Effector CD4-positive, alpha-beta T cell (primary cell): ENCODE measurements around the gene RHBDF2.
"Not testable (repeated sequence)": the region's sequence is repeated elsewhere in the genome, so short reads cannot be mapped to it uniquely, and the experiment has no call there.

Experiments used
- DNase-seq: peaks from one replicate; pipeline ENCODE4 v3.0.0-alpha.2; 2020

The RHBDF2 gene

DNA sequence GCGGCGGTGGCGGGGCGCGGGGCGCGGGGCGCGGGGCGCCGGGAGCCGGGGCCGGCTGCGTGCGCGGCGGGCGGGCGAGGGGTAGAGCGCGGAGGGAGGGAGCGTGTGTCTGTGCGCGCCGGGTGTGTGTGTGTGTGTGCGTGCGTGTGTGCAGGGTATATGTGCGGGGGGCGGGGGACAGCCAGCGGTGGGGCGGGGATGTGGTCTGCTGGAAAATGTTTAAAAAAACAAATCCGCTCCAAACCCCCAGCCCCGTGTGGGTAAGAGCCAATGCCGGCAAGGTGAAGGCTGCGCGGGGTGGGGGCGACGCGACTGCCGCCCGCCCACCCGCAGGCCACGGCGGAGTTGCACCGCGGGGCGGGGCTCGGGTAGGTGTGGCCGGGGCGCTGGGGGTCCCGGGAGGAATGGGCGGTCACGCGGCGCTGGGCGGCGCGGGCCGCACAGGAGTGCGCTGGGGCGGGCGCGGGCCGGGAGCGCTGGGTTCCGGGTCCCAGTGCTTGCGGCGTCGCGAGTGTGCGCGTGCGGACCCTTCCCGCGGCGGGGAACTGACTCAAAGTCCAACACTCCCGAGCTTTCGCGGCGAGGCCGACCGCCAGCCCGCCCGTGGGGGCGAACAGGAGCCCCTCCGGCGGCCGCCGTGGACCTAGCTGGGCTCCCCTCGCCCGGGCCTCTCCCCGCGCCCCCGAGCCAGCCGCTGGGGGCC lies 36.5 kb upstream of the RHBDF2 start, which contains the start of gene CYGB:
Gene CYGB (minus strand): TSS at position 132 of the 703 bp plus-strand sequence. CDS start 167 bp downstream, outside the sequence.
- no peak for DNase-seq

DNA sequence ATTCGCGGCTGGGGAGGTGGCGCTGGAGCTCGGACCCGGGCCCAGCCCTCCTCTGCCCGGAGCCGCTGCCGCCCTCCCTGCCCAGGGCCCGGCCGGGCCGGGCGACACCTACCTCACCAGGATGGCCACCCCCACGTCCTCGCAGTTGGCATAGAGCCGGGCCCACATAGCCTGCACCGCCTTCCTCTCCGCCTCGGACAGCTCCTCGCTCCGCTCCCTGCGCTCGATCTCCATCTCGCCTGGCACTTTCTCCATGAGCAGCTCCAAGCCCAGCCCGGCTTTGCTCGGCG lies 36.0 kb upstream of the RHBDF2 start:
- no peak for DNase-seq

DNA sequence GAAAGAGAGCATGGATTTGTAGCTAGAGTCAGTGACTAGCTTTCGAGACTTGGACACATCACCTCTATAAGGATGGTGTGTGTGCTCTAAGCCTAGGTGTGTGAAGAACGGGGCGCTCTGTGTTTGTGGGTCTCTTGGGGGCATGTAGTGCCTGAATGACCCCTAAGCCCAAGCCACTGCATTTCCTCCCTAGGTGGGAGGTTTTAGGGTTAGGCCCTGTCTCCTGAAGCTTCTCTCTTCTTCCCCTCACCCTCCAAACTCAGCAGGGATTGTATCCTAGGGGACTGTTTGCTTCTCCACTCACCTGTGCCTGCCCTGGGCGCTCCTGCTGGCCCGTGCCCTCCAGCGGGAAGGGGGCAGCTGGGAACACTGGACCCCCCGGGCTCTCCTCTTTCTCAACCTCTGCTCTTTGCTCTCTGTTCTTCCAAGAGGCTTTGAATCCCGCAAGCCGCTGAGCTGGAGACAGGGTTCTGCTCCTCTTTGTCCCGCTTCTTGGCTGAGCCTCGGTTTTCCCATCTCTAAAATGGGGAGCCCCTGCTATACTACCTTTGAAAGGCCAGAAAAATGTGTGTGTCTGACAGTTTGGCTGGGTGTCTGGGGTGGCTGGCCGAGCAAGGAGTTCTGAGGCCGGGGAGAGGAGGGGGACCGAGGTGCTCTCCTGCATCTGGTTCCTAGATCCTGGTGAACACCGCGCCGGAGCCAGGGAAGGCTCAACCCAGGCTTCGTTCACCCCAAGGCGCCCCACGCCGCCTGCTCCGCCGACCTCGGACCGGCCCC lies 35.5 kb upstream of the RHBDF2 start:
- no peak for DNase-seq

DNA sequence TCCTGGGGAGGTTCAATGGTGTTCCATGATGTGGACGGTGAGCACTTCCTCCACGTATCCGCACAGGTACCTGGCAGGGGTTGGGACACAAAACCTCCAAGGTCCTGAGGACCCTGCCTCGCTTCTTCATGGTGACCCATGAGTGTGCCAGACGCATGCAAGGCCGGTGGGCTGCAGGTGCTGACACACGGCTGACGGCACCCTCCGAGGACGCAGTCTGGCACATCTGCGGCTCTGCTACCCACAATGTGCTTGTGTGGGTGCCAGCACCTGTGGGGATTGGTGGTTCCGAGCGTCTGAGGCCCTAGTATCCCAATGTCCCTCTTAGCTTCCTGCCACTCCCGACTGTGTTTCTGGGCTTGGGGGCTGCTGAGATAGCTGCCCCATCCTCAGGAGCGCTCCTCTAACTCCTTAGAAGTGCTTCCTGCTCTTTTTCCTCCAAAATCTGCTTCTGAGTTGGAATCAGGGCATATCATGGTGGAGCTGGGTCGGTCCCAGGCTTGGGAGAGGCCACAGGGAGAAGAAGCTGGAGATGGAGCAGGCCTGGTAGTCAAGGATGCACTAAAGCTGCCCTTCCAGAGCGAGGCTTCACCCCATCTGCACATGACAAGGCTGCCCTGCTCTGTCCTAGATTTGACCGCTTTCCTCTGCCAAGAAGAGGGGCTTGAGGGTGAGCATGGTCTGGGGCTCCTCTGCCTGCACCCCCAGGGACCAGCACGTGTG lies 34.7 kb upstream of the RHBDF2 start:
- no peak for DNase-seq

DNA sequence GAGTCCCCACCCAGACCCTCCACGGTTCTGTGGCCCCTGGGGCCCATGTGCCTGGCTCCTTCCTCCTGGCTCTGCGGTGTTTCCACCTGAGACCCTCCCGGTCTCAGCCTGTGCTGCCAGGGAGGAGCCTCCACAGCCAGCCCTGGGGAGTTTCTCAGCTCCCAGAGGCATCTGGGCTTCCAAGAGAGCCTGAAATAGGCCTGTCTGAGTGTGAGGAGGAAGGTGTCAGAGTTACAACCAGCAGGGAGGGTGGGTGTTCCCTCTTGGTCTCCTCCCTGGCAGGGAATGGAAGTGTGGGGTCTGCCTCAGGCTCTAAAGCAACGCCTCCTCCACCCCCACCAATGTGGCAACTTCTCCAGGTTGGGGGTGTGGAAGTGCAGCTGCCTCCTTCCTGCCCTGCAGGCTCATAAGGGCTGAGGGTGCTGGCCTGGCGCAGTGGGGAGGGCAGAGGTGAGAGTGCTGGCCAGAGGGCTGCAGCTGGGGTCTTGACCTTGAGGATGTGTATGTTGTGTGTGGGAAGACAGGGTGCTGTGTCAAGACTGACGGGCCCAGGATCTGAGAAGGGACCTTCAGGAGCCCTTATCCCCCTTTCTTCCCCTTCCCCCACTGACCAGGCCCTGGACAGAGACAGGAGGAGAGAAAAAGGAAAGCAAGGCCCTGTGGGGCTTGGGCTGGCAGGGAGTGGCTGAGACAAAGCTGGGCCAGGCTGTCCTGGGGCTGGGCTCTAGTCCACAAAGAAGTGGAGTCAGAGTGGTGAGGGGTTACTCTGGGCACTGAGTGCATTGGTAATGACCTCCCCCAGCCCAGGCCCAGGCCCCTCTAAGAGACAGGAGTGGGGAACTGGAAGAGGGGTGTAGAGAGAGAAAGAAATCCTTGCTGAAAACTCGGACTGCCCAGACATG lies 33.9 kb upstream of the RHBDF2 start:
- no peak for DNase-seq

DNA sequence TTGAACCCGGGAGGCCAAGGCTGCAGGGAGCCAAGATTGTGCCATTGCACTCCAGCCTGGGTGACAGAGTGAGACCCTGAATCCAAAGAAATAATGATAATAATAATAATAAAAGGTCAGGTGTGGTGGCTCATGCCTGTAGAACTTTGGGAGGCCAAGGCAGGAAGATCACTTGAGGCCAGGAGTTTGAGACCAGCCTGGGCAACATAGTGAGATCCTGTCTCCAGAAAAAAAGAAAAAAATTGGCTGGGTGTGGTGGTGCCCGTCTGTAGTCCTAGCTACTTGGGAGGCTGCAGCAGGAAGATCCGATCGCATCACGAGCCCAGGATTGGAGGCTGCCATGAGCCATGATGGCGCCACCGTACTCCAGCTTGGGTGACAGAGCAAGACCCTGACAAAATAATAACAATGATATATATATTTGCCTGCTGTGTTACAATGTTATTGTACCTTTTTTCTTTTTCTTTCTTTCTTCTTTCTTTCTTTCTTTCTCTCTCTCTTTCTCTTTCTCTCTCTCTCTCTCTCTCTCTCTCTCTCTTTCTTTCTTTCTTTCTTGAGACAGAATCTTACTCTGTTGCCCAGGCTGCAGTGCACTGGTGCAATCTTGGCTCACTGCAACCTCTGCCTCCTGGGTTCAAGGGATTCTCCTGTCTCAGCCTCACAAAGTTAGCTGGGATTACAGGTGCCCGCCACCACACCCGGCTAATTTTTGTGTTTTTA lies 32.6 kb upstream of the RHBDF2 start:
- DNase-seq = not testable (repeated sequence)

DNA sequence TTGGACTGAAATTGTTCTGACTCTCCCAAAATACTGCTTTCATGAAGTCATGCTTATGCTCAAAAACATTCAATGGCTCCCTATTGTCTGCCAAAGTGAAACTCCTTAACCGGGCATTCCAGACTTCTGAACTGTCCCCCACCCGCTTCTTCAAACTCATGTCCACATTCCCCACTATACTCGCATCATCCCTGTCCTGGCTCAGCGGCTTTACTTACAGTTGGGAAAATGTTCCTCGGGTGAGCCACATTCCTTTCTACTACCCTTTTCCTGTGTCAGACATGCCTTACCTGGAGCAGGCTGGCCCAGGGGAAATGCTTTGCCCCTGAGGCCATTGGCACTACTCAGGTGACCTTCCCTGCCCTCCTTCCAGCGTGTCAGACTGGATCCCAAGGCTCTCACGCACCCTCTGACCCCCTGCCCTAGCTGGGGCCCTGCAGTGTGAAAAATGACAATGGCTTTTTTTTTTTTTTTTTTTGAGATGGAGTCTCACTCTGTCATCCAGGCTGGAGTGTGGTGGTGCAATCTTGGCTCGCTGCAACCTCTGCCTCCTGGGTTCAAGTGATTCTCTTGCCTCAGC lies 30.9 kb upstream of the RHBDF2 start:
- no peak for DNase-seq

DNA sequence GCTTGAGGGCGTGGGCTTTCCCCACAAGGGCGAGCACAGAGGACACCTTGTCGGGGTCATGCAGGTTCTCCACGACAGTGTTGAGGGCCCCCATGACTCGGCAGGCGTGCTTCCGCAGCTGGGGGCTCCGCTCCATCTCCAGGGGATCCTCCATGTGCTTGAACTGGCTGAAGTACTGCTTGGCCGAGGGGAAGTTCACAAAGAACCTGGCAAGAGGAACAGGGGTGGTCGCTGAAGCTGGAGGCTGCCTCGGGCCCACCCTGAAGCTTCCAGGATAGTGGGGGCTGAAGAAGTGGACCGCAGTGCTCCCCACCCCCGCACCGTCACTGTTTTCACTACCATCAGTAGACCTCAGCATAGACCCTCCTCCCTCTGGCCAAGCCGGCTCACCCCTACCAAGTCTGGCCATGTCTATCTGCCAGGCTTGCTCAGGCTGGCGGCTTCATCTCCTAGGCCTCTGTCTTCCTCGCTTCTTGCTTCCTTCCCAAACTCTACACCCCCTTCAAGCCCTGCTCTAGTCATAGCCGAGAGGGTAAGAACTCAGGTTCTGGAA lies 30.3 kb upstream of the RHBDF2 start:
- no peak for DNase-seq

DNA sequence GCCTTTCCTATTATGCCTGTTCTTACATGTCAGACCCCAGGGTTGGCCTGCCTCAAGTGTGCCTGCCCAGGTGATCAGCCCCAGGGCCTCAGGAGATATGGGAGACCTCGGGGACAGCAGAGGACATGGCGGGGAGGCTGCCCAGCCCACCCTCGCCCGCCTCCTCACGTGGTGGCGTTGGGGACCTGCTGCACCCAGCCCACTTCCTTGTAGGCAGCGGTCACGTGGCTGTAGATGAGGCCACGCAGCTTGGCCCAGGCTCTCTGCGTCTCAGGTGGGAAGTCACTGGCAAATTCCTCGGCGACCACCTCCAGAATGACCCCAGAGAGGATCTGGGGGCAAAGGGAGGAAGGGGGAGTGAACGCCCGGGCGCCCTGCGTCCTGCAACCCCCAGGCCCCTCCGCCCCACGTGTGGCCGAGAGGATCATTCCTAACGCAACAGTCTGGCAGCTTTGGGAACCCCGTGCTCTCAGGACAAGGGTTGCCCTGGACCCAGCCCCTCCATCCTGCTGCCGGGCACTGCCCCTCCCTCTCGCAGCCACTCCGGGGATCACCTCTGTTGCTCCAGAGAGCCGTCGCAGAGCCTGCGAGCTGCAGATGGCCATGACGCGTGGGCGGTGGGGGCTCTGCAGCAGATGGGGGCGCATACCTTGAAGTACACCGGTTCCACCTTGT lies 29.7 kb upstream of the RHBDF2 start:
- DNase-seq = no peak

DNA sequence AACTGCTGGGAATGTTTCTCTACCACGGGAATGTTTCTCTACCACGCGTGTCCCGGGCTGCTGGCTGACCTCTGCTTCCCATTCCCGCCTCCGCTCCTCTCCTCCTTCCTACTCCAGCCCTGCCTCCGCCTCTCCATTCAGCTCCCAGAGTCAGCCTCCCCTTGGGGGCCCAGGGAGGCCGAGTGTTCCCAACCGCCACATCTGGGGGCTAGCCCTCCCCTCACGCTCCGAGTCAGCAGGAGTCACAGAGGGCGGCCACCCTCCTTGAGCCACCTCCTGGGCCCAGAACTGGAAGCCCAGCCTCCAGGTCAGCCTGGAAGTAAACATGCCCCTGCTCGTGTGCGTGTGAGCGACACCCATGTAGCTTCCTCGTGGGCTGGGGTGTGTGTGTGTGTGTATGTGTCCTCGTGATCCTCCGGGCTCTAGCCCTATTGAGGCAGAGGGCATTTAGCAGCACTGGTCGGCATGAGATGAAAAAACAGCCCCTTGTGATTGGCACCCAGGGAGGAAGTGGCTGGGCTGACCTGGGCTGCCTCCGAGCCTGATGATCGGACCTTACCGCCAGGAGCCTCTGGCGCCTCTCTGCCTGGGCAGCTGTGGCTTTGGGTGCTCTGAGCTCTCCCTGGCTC lies 29.0 kb upstream of the RHBDF2 start:
- DNase-seq = no peak

DNA sequence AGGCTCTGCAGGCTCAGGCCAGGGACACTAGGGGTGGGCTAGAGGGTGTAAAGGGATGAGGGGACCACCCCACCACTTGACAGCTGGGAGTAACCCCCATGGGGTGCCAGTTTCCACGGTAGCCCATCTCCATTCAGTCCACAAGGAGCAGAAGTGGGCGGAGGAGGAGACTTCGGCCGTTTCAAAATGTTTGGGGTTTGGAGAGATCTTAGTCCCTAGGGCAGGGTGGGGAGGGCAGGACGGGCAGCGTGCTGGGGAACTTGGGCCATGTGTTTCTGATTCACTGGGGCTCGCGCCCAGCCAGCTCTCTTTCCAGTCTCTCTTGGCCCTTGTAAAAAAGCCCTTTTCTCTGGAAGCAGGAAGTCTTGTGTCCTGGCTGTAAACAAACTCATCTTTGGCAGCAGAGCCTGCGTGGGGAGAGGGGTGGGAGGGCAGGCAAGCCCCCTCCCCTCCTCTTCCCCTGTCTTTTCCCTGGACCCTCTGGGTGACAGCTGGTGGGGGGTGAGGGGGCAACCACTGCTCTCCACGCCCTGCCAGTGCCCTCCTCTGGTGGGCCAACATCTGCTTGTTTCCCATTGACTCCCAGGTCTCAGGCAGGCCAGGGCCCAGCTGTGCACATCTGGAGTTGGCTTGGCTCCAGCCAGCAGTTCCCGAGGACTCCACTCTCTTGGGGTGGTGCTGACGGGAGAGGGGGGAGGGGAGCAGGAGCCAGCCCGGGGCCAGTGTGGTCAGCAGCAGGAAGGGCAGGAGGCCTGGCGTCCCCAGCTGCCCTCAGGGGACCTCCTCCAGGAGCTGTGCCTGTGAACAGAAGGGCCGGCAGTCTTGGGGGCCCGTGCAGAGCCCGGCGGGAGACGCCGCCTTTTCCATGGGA lies 28.2 kb upstream of the RHBDF2 start:
- no peak for DNase-seq

DNA sequence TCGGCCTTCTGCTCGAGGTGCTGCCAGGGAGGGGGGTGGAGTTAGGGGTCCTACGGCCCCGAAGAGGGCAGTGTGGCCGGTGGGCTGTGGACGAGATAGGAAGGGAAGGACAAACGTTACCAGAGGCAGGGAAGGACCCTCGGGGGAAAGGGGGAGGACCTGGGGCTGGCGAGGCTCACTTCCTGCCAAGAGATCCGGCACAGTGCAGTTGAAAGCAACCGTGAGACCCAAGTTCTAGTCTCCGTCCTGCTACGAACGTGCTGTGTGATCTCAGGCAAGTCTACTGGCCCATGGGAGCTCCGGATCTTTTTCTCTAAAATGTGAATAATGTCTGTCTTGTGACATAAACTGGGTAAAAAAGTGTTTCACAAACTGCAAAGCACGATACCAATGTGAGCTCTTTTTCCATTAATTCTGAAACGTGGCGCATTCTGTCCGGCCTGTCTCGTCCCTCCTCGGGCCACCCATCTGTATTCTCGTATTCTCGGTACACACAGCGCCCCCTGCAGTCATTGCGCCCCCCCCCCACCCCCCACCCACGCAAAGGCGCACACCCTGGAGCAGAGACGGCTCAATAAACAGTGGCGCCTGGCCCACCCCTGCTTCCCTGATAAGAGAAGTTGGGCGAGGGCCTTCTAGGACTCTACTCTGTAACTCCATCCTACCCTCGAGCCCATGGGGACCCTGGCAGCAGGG lies 27.5 kb upstream of the RHBDF2 start:
- DNase-seq = no peak

DNA sequence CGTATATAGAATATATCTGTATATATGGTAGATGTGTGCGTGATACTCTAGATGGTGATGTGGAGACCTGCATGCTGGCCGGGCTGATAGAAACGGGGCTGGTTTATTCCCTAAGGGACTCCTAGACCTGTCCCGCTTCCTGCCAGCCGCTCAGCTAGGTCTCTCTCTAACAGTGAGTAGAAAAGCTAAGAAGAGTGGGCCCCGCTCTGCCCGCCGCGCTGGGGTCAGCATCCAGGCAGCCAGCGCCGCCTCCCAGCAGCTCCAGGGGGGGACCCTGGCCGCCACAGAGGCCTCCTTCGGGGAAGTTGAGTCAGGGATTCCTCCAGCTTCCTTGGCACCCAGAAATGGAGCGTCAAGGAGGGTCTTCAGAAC lies 26.9 kb upstream of the RHBDF2 start:
- DNase-seq = no peak

DNA sequence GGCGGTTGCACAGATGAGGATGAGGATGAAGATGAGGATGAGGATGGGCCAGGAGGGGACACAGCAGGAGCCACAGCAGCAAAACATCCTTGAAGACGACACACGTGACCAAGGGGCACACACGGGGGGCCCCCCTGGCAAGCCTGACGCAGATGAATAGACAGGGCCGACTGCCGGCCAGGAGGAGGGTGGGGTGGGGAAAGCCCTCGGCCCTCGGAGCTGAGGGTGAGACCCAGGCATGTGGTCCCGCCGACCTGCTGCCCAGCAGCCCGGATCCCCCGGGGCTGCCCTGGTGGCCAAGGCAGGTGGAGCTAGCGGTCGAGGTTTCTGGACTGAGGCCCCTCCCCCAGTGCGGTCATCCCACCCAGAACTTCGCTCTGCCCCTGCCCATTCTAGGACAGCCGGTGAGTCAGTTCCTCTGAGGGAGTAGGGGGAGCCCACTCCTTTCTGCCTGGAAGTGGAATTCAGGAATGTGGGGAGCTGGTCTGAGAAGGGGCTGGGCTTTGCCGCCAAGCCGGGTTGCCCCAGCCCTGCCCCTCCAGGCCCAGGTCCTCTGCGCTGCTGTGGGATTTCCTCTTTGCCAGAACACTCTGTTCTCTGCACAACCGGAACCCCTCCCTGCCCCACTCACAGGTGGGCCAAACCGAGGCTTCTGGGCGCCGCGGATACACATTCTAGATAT lies 26.3 kb upstream of the RHBDF2 start:
- DNase-seq = peak; percentile 30

DNA sequence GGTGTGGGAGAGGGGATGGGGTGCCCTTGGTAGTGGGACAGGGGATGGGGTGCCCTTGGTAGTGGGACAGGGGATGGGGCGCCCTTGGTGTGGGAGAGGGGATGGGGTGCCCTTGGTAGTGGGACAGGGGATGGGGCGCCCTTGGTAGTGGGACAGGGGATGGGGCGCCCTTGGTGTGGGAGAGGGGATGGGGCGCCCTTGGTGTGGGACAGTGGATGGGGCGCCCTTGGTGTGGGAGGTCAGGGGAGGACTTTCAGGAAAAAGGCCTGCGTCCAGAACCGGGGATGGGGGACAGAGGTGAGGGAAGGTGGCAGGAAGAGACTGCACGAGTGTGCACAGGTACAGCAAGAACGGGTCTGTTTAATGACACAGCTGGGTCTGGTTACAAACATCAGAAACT lies 25.8 kb upstream of the RHBDF2 start:
- not testable (repeated sequence) for DNase-seq

DNA sequence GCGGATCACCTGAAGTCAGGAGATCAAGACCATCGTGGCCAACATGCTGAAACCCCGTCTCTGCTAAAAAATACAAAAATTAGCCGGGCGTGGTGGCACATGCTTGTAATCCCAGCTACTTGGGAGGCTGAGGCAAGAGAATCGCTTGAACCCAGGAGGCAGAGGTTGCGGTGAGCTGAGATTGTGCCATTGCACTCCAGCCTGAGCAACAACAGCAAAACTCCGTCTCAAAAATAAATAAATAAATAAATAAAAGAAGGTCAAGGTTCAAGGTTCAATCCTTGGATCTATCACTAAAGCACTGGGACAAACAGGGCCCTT lies 24.2 kb upstream of the RHBDF2 start:
- not testable (repeated sequence) for DNase-seq

DNA sequence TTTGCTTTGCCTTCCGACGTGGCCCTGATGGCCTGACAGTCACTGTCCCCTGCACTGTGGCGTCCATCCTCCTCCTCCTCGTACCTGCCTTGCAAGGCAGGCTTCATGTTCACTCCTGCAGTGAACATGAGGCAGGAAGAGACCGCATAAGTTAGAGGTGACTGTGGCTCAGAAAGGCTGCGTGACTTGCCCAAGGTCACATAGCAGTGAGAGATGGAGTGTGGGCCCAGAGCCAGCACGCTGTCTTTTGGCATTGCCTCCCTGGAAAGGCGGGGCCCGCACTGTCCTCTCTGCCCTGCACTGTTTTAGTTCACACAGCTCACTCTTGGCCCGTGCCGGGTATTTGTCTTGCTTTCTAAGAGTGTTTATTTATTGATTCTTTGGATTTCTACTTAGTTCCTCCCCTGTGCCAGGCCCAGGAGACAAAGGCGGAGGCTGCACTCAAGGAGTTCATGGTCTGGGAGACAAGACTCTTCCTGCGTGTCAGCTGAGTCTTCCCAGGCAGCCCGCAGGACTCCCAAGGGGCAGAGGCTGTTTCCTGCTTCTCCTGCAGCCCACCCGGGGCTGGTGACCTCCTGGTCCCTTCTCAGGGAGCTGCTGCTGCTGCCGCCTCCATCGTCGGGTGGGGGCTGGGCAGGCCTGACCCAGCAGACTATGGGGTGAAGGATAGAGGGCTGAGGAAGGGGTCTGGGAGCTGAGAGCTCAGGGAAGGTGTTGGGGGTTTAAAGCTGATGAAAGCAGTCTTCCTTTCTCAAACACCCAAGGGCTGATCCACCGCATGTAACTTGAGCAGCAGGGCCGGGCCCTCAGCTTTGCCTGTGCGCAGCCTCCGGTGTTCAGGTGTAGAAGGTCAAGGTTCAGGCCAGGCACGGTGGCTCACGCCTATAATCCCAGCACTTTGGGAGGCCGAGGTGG lies 23.6 kb upstream of the RHBDF2 start:
- no peak for DNase-seq
